ENCODE results near the gene CTNNA3. TPM values are rescaled to one million over a fixed set of nuclear protein-coding genes. Genes with fewer than 3 reads are reported as not detected.

Gene CTNNA3
- total and polyA plus RNA-seq, 2 donors (not counting 1 experiment from before 2014, with no cell fraction given): not detected

DNA sequence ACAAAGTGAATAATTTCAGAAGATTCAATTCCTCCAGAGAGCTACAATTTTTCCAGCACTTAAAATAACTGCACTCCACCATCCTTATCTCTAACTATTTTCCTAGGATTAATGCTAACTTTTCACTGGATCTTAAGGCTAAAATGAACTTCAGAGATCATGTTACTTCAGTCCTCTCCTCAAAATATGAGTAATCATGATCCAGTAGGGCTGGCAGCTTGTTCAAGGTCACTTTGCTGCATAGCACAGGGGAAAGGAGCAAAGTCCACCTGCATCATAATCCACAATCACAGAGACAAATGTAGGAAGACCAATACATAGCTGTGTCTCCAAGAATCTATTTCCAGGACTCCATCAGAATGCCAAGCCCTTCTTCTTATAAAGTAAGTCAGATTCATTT lies 619.9 kb downstream of the CTNNA3 start:
- TF ChIP-seq, protein P1, sequence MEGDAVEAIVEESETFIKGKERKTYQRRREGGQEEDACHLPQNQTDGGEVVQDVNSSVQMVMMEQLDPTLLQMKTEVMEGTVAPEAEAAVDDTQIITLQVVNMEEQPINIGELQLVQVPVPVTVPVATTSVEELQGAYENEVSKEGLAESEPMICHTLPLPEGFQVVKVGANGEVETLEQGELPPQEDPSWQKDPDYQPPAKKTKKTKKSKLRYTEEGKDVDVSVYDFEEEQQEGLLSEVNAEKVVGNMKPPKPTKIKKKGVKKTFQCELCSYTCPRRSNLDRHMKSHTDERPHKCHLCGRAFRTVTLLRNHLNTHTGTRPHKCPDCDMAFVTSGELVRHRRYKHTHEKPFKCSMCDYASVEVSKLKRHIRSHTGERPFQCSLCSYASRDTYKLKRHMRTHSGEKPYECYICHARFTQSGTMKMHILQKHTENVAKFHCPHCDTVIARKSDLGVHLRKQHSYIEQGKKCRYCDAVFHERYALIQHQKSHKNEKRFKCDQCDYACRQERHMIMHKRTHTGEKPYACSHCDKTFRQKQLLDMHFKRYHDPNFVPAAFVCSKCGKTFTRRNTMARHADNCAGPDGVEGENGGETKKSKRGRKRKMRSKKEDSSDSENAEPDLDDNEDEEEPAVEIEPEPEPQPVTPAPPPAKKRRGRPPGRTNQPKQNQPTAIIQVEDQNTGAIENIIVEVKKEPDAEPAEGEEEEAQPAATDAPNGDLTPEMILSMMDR (conservative IDR thresholded peaks at IDR 0.05 in 1 of 2, IDR thresholded peaks at IDR 0.05 in 1 of 2; ENCODE audit: low read depth in 1 of 2, low read length in 2 of 2): no peak
- no peak for TF ChIP-seq EZH2 (IDR thresholded peaks at IDR 0.05; ENCODE audit: low read length, missing control alignments)
- Histone ChIP-seq H4K20me1 (ENCODE audit: control insufficient read depth, extremely low read depth, insufficient read depth, low read length) (no peaks in the 10 kb centered on the region), H3K27me3 (ENCODE audit: control insufficient read depth, insufficient read depth, low read length) (no peaks in the 10 kb centered on the region), H3K4me2 (ENCODE audit: extremely low read depth, insufficient read depth, low read length) (no peak overlapping the region), H3K79me2 (ENCODE audit: control insufficient read depth, insufficient read depth, low read length) (no peaks in the 10 kb centered on the region), H3K9me3 (ENCODE audit: control insufficient read depth, insufficient read depth, low read depth, low read length) (no peaks in the 10 kb centered on the region), H3K4me3 (replicated peaks in 1 of 4; ENCODE audit: control extremely low read depth in 1 of 4, insufficient read depth in 1 of 4, low read depth in 3 of 4, low read length in 4 of 4) (no peak overlapping the region), H2AFZ (ENCODE audit: low read length) (no peak overlapping the region), H3K4me1 (ENCODE audit: control insufficient read depth, extremely low read depth, insufficient read depth, low read length) (no peaks in the 10 kb centered on the region), H3K9ac (ENCODE audit: insufficient read depth, low read length) (no peak overlapping the region), H3K27ac (ENCODE audit: insufficient read depth, low read length) (no peak overlapping the region), H3K36me3 (ENCODE audit: control insufficient read depth, insufficient read depth, low read length) (no peaks in the 10 kb centered on the region)
- peak in 1 of 2 donors; percentile 4 for DNase-seq (ENCODE audit: low read depth in 2 of 2)

GRCh38 chr10:67075491-67075971 lies 620.5 kb downstream of the CTNNA3 start:
- Histone ChIP-seq H2AFZ (ENCODE audit: low read length) (no peak overlapping the region), H3K27me3 (ENCODE audit: control insufficient read depth, insufficient read depth, low read length) (no peaks in the 10 kb centered on the region), H3K9ac (ENCODE audit: insufficient read depth, low read length) (no peak overlapping the region), H3K4me3 (replicated peaks in 1 of 4; ENCODE audit: control extremely low read depth in 1 of 4, insufficient read depth in 1 of 4, low read depth in 3 of 4, low read length in 4 of 4) (no peak overlapping the region), H3K4me1 (ENCODE audit: control insufficient read depth, extremely low read depth, insufficient read depth, low read length) (no peaks in the 10 kb centered on the region), H3K36me3 (ENCODE audit: control insufficient read depth, insufficient read depth, low read length) (no peaks in the 10 kb centered on the region), H3K4me2 (ENCODE audit: extremely low read depth, insufficient read depth, low read length) (no peak overlapping the region), H3K79me2 (ENCODE audit: control insufficient read depth, insufficient read depth, low read length) (no peaks in the 10 kb centered on the region), H3K27ac (ENCODE audit: insufficient read depth, low read length) (no peak overlapping the region), H4K20me1 (ENCODE audit: control insufficient read depth, extremely low read depth, insufficient read depth, low read length) (no peaks in the 10 kb centered on the region), H3K9me3 (ENCODE audit: control insufficient read depth, insufficient read depth, low read depth, low read length) (no peaks in the 10 kb centered on the region)
- DNase-seq (ENCODE audit: low read depth in 2 of 2): no peak
- no peak for TF ChIP-seq EZH2 (IDR thresholded peaks at IDR 0.05; ENCODE audit: low read length, missing control alignments)
- TF ChIP-seq, protein P1 (conservative IDR thresholded peaks at IDR 0.05 in 1 of 2, IDR thresholded peaks at IDR 0.05 in 1 of 2; ENCODE audit: low read depth in 1 of 2, low read length in 2 of 2): no peak

DNA sequence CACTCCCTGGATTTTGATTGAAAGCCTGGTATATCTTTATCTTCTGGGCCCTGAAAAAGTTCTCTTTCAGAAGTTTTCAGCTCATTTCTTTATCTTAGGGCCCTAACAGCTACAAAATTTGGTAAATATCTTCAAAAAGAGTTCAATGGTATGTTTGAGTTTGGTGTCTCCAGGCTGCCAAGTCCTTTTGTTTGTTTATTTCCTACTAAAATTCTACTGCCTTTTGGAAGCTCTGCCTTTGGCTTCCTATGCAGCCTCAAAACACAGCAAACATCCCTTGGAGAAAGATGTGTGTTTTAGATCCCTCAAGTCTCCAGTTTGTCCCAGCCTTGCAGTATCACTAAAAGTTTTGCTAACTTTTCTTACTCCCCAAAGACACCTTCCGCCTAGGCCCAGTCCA lies 623.3 kb downstream of the CTNNA3 start:
- Histone ChIP-seq H3K4me2 (ENCODE audit: extremely low read depth, insufficient read depth, low read length) (no peak overlapping the region), H3K27me3 (ENCODE audit: control insufficient read depth, insufficient read depth, low read length) (no peaks in the 10 kb centered on the region), H3K27ac (ENCODE audit: insufficient read depth, low read length) (no peak overlapping the region), H3K36me3 (ENCODE audit: control insufficient read depth, insufficient read depth, low read length) (no peaks in the 10 kb centered on the region), H3K79me2 (ENCODE audit: control insufficient read depth, insufficient read depth, low read length) (no peaks in the 10 kb centered on the region), H3K9me3 (ENCODE audit: control insufficient read depth, insufficient read depth, low read depth, low read length) (no peaks in the 10 kb centered on the region), H4K20me1 (ENCODE audit: control insufficient read depth, extremely low read depth, insufficient read depth, low read length) (no peaks in the 10 kb centered on the region), H3K4me3 (replicated peaks in 1 of 4; ENCODE audit: control extremely low read depth in 1 of 4, insufficient read depth in 1 of 4, low read depth in 3 of 4, low read length in 4 of 4) (no peak overlapping the region), H2AFZ (ENCODE audit: low read length) (no peak overlapping the region), H3K9ac (ENCODE audit: insufficient read depth, low read length) (no peak overlapping the region), H3K4me1 (ENCODE audit: control insufficient read depth, extremely low read depth, insufficient read depth, low read length) (no peaks in the 10 kb centered on the region)
- DNase-seq (ENCODE audit: low read depth in 2 of 2): no peak
- no peak for TF ChIP-seq EZH2 (IDR thresholded peaks at IDR 0.05; ENCODE audit: low read length, missing control alignments)
- TF ChIP-seq, protein P1 (conservative IDR thresholded peaks at IDR 0.05 in 1 of 2, IDR thresholded peaks at IDR 0.05 in 1 of 2; ENCODE audit: low read depth in 1 of 2, low read length in 2 of 2): no peak
